ENCODE data around the gene OPRD1. TPM values are rescaled to one million over a fixed set of nuclear protein-coding genes. Genes with fewer than 3 reads are reported as not detected.

Gene OPRD1
- total and polyA plus RNA-seq, 2 donors (not counting 1 experiment from before 2014, with no cell fraction given) = not detected

DNA sequence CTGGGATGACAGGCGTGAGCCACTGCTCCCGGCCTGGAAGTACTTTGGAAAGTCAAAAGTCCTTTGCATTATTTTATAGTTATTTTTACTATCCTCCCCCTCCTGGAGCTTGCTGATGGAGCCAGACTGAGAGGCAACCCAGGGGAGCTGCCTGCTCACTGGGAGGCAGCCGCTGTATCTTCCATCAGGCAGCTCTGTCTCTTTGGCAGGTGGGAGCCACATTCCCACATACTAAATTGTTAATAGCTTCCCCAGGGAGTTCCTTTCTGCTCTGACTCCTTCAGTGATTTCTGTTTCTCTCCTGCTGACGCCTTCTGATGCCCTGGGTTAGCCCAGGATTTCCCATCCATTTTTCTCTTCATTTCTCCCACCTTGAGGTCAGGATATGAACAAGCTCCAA, 4.9 kb upstream of the OPRD1 start:
- H3K9me3 Mint-ChIP-seq (ENCODE audit: insufficient read depth) = no peaks in the 10 kb centered on the region
- ATAC-seq (ENCODE audit: low read depth) = no peak
- H3K4me1 Mint-ChIP-seq = peaks cover 2% of the 10 kb centered on the region
- intact Hi-C loops (cut with micrococcal nuclease) = no loop called here
- ChIA-PET POLR2A (no interaction called here), CTCF (no interaction called here)
- TF ChIP-seq, protein P1, sequence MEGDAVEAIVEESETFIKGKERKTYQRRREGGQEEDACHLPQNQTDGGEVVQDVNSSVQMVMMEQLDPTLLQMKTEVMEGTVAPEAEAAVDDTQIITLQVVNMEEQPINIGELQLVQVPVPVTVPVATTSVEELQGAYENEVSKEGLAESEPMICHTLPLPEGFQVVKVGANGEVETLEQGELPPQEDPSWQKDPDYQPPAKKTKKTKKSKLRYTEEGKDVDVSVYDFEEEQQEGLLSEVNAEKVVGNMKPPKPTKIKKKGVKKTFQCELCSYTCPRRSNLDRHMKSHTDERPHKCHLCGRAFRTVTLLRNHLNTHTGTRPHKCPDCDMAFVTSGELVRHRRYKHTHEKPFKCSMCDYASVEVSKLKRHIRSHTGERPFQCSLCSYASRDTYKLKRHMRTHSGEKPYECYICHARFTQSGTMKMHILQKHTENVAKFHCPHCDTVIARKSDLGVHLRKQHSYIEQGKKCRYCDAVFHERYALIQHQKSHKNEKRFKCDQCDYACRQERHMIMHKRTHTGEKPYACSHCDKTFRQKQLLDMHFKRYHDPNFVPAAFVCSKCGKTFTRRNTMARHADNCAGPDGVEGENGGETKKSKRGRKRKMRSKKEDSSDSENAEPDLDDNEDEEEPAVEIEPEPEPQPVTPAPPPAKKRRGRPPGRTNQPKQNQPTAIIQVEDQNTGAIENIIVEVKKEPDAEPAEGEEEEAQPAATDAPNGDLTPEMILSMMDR (IDR thresholded peaks at IDR 0.05) = no peak
- TF ChIP-seq EZH2 (IDR thresholded peaks at IDR 0.05; ENCODE audit: borderline replicate concordance, insufficient read depth, low read depth, low read length, poor library complexity, severe bottlenecking) = no peak
- Histone ChIP-seq H3K36me3 (replicated peaks in 1 of 2; ENCODE audit: control extremely low read depth in 1 of 2, control insufficient read depth in 1 of 2, extremely low read depth in 1 of 2, insufficient read depth in 2 of 2, low read length in 1 of 2) (no peaks in the 10 kb centered on the region), H3K4me2 (replicated peaks; ENCODE audit: low read depth, low read length, poor library complexity, severe bottlenecking) (no peak overlapping the region), H3K79me2 (ENCODE audit: control insufficient read depth, insufficient read depth, low read length) (no peaks in the 10 kb centered on the region), H3K9ac (ENCODE audit: low read length) (no peak overlapping the region), H3K27me3 (replicated peaks in 1 of 4; ENCODE audit: control extremely low read depth in 1 of 4, control insufficient read depth in 3 of 4, insufficient read depth in 4 of 4, low read length in 3 of 4) (peaks cover 0 to 24% (median 13%) of the 10 kb centered on the region in 4 experiments), H3K4me3 (ENCODE audit: control extremely low read depth in 1 of 5, extremely low read depth in 1 of 5, insufficient read depth in 1 of 5, low read depth in 2 of 5, low read length in 4 of 5) (no peak overlapping the region), H3K9me3 (ENCODE audit: control extremely low read depth in 1 of 3, control insufficient read depth in 2 of 3, insufficient read depth in 1 of 3, low read length in 2 of 3) (peaks cover 0 to 3% (median 0%) of the 10 kb centered on the region in 3 donors), H4K20me1 (ENCODE audit: control insufficient read depth, insufficient read depth, low read length, poor library complexity, severe bottlenecking) (no peaks in the 10 kb centered on the region), H2AFZ (ENCODE audit: insufficient read depth, low read depth, low read length, poor library complexity, severe bottlenecking) (no peak overlapping the region), H3K4me1 (ENCODE audit: control insufficient read depth in 2 of 2, insufficient read depth in 2 of 2, low read length in 2 of 2) (no peaks in the 10 kb centered on the region), H3K27ac (ENCODE audit: low read length in 2 of 2) (no peak overlapping the region)
- peaks cover 34% of the 10 kb centered on the region for H3K27me3 Mint-ChIP-seq
- no peak overlapping the region for H3K27ac Mint-ChIP-seq
- DNase-seq = no peak
- H3K4me3 Mint-ChIP-seq = no peak overlapping the region
- WGBS (ENCODE audit: insufficient coverage) = 87% methylated on average over 2 of the region's 4 CpGs

DNA sequence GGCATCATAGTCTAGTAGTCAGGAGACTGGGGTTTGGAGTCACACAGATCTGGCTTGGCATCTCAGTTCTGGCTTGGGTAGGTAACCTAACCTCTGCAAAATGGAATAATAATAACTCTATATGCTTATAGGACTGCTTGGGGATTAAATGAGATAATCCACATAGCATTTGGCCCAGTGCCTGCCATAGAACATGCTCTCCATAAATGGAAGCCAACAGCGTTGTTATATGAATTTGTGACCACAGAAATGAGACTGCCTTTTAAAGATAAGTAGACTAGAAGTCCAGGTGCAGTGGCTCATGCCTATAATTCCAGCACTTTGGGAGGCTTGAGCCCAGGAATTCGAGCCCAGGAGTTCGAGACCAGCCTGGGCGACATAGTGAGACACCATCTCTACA, 4.0 kb upstream of the OPRD1 start:
- WGBS (ENCODE audit: insufficient coverage) = 14% methylated on average over 1 of the region's 4 CpGs
- no peak overlapping the region for H3K27ac ChIP-seq (ENCODE audit: low read length in 2 of 2)
- peaks cover 0 to 31% (median 16%) of the 10 kb centered on the region in 4 experiments for H3K27me3 ChIP-seq (replicated peaks in 1 of 4; ENCODE audit: control extremely low read depth in 1 of 4, control insufficient read depth in 3 of 4, insufficient read depth in 4 of 4, low read length in 3 of 4)
- no peak overlapping the region for H3K4me3 Mint-ChIP-seq
- H2AFZ ChIP-seq (ENCODE audit: insufficient read depth, low read depth, low read length, poor library complexity, severe bottlenecking) = no peak overlapping the region
- no peak overlapping the region for H3K27ac Mint-ChIP-seq
- H4K20me1 ChIP-seq (ENCODE audit: control insufficient read depth, insufficient read depth, low read length, poor library complexity, severe bottlenecking) = no peaks in the 10 kb centered on the region
- ATAC-seq (ENCODE audit: low read depth) (no peak), DNase-seq (no peak)
- intact Hi-C loops (cut with micrococcal nuclease) = no loop called here
- H3K4me2 ChIP-seq (replicated peaks; ENCODE audit: low read depth, low read length, poor library complexity, severe bottlenecking) = no peak overlapping the region
- H3K4me3 ChIP-seq (ENCODE audit: control extremely low read depth in 1 of 5, extremely low read depth in 1 of 5, insufficient read depth in 1 of 5, low read depth in 2 of 5, low read length in 4 of 5) = no peak overlapping the region
- peaks cover 0 to 4% of the 10 kb centered on the region in 2 donors for H3K4me1 ChIP-seq (ENCODE audit: control insufficient read depth in 2 of 2, insufficient read depth in 2 of 2, low read length in 2 of 2)
- H3K27me3 Mint-ChIP-seq = peaks cover 40% of the 10 kb centered on the region
- no peaks in the 10 kb centered on the region for H3K79me2 ChIP-seq (ENCODE audit: control insufficient read depth, insufficient read depth, low read length)
- no peak overlapping the region for H3K9ac ChIP-seq (ENCODE audit: low read length)
- H3K9me3 Mint-ChIP-seq (ENCODE audit: insufficient read depth) = no peaks in the 10 kb centered on the region
- POLR2A ChIA-PET = no interaction called here
- no peak for TF ChIP-seq EZH2 (IDR thresholded peaks at IDR 0.05; ENCODE audit: borderline replicate concordance, insufficient read depth, low read depth, low read length, poor library complexity, severe bottlenecking)
- TF ChIP-seq, protein P1 (IDR thresholded peaks at IDR 0.05) = no peak
- H3K4me1 Mint-ChIP-seq = peaks cover 6% of the 10 kb centered on the region
- H3K36me3 ChIP-seq (replicated peaks in 1 of 2; ENCODE audit: control extremely low read depth in 1 of 2, control insufficient read depth in 1 of 2, extremely low read depth in 1 of 2, insufficient read depth in 2 of 2, low read length in 1 of 2) = no peaks in the 10 kb centered on the region
- peaks cover 0 to 3% (median 0%) of the 10 kb centered on the region in 3 donors for H3K9me3 ChIP-seq (ENCODE audit: control extremely low read depth in 1 of 3, control insufficient read depth in 2 of 3, insufficient read depth in 1 of 3, low read length in 2 of 3)
- CTCF ChIA-PET = no interaction called here

Measured in B cell (primary cell).